ENCODE results near the gene CELF2. TPM values are rescaled to one million over a fixed set of nuclear protein-coding genes. Genes with fewer than 3 reads are reported as not detected.

The CELF2 gene
- total RNA-seq, 1 experiment from 2014 or later: 0.51 TPM

GRCh38 chr10:11223081-11223480, 205.4 kb downstream of the CELF2 start:
- DNase-seq (ENCODE audit: low read depth): no peak

- DNase-seq (ENCODE audit: low read depth): no peak
These were observed 206.0 kb downstream of the CELF2 start for GRCh38 chr10:11223507-11224140.

- DNase-seq (ENCODE audit: low read depth): no peak
These were observed 206.6 kb downstream of the CELF2 start for GRCh38 chr10:11224321-11224720.

- DNase-seq (ENCODE audit: low read depth): no peak
These were observed 207.2 kb downstream of the CELF2 start for GRCh38 chr10:11224792-11225416.

GRCh38 chr10:11225935-11226334, 208.3 kb downstream of the CELF2 start:
- DNase-seq (ENCODE audit: low read depth): no peak

GRCh38 chr10:11227103-11227502, 209.4 kb downstream of the CELF2 start:
- no peak for DNase-seq (ENCODE audit: low read depth)

GRCh38 chr10:11229893-11230292, 212.2 kb downstream of the CELF2 start:
- no peak for DNase-seq (ENCODE audit: low read depth)

- no peak for DNase-seq (ENCODE audit: low read depth)
These were observed 213.0 kb downstream of the CELF2 start for GRCh38 chr10:11230498-11231167.

- DNase-seq (ENCODE audit: low read depth): no peak
These were observed 213.6 kb downstream of the CELF2 start for GRCh38 chr10:11231285-11231684.

GRCh38 chr10:11232222-11232961, 214.7 kb downstream of the CELF2 start:
- no peak for DNase-seq (ENCODE audit: low read depth)

GRCh38 chr10:11234857-11235531, 217.3 kb downstream of the CELF2 start:
- DNase-seq (ENCODE audit: low read depth): no peak

- DNase-seq (ENCODE audit: low read depth): no peak
These were observed 218.1 kb downstream of the CELF2 start for GRCh38 chr10:11235771-11236170.

- no peak for DNase-seq (ENCODE audit: low read depth)
These were observed 218.6 kb downstream of the CELF2 start for GRCh38 chr10:11236234-11236633.

GRCh38 chr10:11237571-11237970, 219.9 kb downstream of the CELF2 start:
- DNase-seq (ENCODE audit: low read depth): no peak

GRCh38 chr10:11238893-11239292, 221.2 kb downstream of the CELF2 start:
- no peak for DNase-seq (ENCODE audit: low read depth)

GRCh38 chr10:11240641-11241040, 223.0 kb downstream of the CELF2 start:
- no peak for DNase-seq (ENCODE audit: low read depth)

GRCh38 chr10:11242443-11243387, 225.0 kb downstream of the CELF2 start:
- DNase-seq (ENCODE audit: low read depth): peak; percentile 18

- DNase-seq (ENCODE audit: low read depth): no peak
These were observed 226.0 kb downstream of the CELF2 start for GRCh38 chr10:11243425-11244222.

- DNase-seq (ENCODE audit: low read depth): no peak
These were observed 227.4 kb downstream of the CELF2 start for GRCh38 chr10:11245095-11245479.

GRCh38 chr10:11245510-11245909, 227.8 kb downstream of the CELF2 start:
- DNase-seq (ENCODE audit: low read depth): no peak

Measured in Daoy (cell line).